H1 (cell line): Measurements from ENCODE around the gene PTPN1. TPM values are rescaled to one million over a fixed set of nuclear protein-coding genes. Genes with fewer than 3 reads are reported as not detected.
"Not testable (repeated sequence)": the region's sequence is repeated elsewhere in the genome, so short reads cannot be mapped to it uniquely, and the experiment has no call there.

ENCODE experiments used
- CTCF ChIA-PET: fragments of 300-600 bp; sonication (Branson Sonifier 250); formaldehyde crosslinking; loops from one replicate; lab custom pipeline; 2021; ENCODE audit not compliant: partially characterized antibody; lab: Charles Lee
- POLR2A ChIA-PET: fragments of 300-600 bp; sonication (Branson Sonifier 250); formaldehyde crosslinking; loops from one replicate; lab custom pipeline; 2021; ENCODE audit warnings: inconsistent platforms; ENCODE audit not compliant: partially characterized antibody; lab: Charles Lee
- DNase-seq, 2 experiments: peaks; one replicate each; pipeline versions ENCODE4 v3.0.0 to v3.0.0-alpha.2; 2010 to 2022; ENCODE audit warnings: low spot score in 2 of 2, low read depth in 1 of 2, mixed read lengths in 1 of 2
- FAIRE-seq: peaks from 2 replicates; lab custom pipeline; 2011; peaks lifted over from hg19 to GRCh38; lab: Jason Lieb, UNC
- H2AFZ ChIP-seq: 2 replicates; pipeline ENCODE4 v1.8.1; 2012; ENCODE audit warnings: low read length, inconsistent platforms
- H2AK5ac ChIP-seq: 2 replicates; pipeline ENCODE4 v1.6.1; 2013; ENCODE audit warnings: low read depth, low read length
- H2BK120ac ChIP-seq: replicated peaks from 2 replicates; pipeline ENCODE3; 2013; ENCODE audit warnings: low read depth, low read length, inconsistent platforms
- H2BK12ac ChIP-seq: 2 replicates; pipeline ENCODE4 v1.6.1; 2013; ENCODE audit warnings: low read depth, low read length
- H2BK15ac ChIP-seq: 2 replicates; pipeline ENCODE4 v1.6.1; 2013; ENCODE audit warnings: low read length
- H2BK20ac ChIP-seq: 2 replicates; pipeline ENCODE4 v1.6.1; 2013; ENCODE audit warnings: low read length
- H2BK5ac ChIP-seq: 2 replicates; pipeline ENCODE4 v1.6.1; 2013; ENCODE audit warnings: low read depth, low read length
- H3K14ac ChIP-seq: 2 replicates; pipeline ENCODE4 v1.6.1; 2013; ENCODE audit warnings: inconsistent platforms; ENCODE audit not compliant: insufficient read length
- H3K18ac ChIP-seq: 2 replicates; pipeline ENCODE4 v1.6.1; 2013; ENCODE audit warnings: low read length; ENCODE audit errors: extremely low read depth
- H3K23ac ChIP-seq: 2 replicates; pipeline ENCODE4 v1.6.1; 2013; ENCODE audit warnings: inconsistent platforms; ENCODE audit not compliant: insufficient read length
- H3K23me2 ChIP-seq: 2 replicates; pipeline ENCODE4 v1.6.1; 2013; ENCODE audit warnings: low read depth, low read length
- H3K27ac ChIP-seq: 2 replicates; pipeline ENCODE4 v1.6.1; 2011; ENCODE audit warnings: low read depth, low read length, inconsistent platforms
- H3K27me3 ChIP-seq, 4 experiments: replicated peaks in 1 of 4; 1 replicate in 1 of 4; 2 replicates in 3 of 4; pipeline versions ENCODE4 v1.6.1 to v1.8.1; 2011 to 2013; ENCODE audit warnings: low read length in 3 of 4, mild to moderate bottlenecking in 3 of 4, inconsistent platforms in 2 of 4, mixed read lengths in 2 of 4, moderate library complexity in 1 of 4; ENCODE audit not compliant: control insufficient read depth in 3 of 4, insufficient read depth in 3 of 4; ENCODE audit errors: extremely low read depth in 1 of 4
- H3K36me3 ChIP-seq, 4 experiments: 2 replicates each; pipeline versions ENCODE4 v1.6.1 to v1.8.1; 2011 to 2013; ENCODE audit warnings: mild to moderate bottlenecking in 4 of 4, low read length in 3 of 4, moderate library complexity in 2 of 4, control low read depth in 1 of 4, inconsistent platforms in 1 of 4; ENCODE audit not compliant: insufficient read depth in 4 of 4, control insufficient read depth in 2 of 4
- H3K4ac ChIP-seq: replicated peaks from 2 replicates; pipeline ENCODE3; 2013; ENCODE audit warnings: low read length, low read depth, mixed read lengths, inconsistent platforms; ENCODE audit not compliant: insufficient read length
- H3K4me1 ChIP-seq, 4 experiments: replicated peaks in 1 of 4; 1 replicate in 1 of 4; 2 replicates in 3 of 4; pipeline versions ENCODE4 v1.6.1 to v1.8.1; 2011 to 2013; ENCODE audit warnings: low read length in 3 of 4, inconsistent platforms in 2 of 4, mixed read lengths in 1 of 4; ENCODE audit not compliant: insufficient read depth in 4 of 4, control insufficient read depth in 3 of 4
- H3K4me2 ChIP-seq, 2 experiments: 2 replicates each; pipeline versions ENCODE4 v1.6.1 to v1.8.1; 2011 to 2013; ENCODE audit warnings: low read depth in 2 of 2, low read length in 2 of 2, control low read depth in 1 of 2, inconsistent platforms in 1 of 2, mild to moderate bottlenecking in 1 of 2; ENCODE audit not compliant: insufficient read depth in 1 of 2
- H3K4me3 ChIP-seq, 4 experiments: fragments of 200-600, 300-600 bp in 1 of 4; sonication (generic), shearing (Covaris generic), sonication (Bioruptor Twin) in 1 of 4; 2 replicates each; pipeline versions ENCODE4 v1.5.1 to v1.8.1; 2011 to 2016; ENCODE audit warnings: low read length in 4 of 4, low read depth in 3 of 4, control low read depth in 2 of 4, inconsistent platforms in 2 of 4, mild to moderate bottlenecking in 2 of 4, mixed read lengths in 1 of 4, moderate library complexity in 1 of 4; ENCODE audit not compliant: insufficient read depth in 2 of 4; ENCODE audit errors: extremely low read depth in 1 of 4
- H3K56ac ChIP-seq: replicated peaks from 2 replicates; pipeline ENCODE3; 2013; ENCODE audit warnings: low read depth, mild to moderate bottlenecking, mixed read lengths, low read length, inconsistent platforms; ENCODE audit not compliant: insufficient read length
- H3K79me1 ChIP-seq: 2 replicates; pipeline ENCODE4 v1.6.1; 2013; ENCODE audit warnings: low read depth, low read length, control low read depth
- H3K79me2 ChIP-seq, 2 experiments: 2 replicates each; pipeline versions ENCODE4 v1.6.1 to v1.8.1; 2012 to 2013; ENCODE audit warnings: low read length in 2 of 2, mild to moderate bottlenecking in 2 of 2, inconsistent platforms in 1 of 2; ENCODE audit not compliant: insufficient read depth in 2 of 2, control insufficient read depth in 1 of 2
- H3K9ac ChIP-seq, 4 experiments: replicated peaks in 1 of 4; 1 replicate in 1 of 4; 2 replicates in 3 of 4; pipeline versions ENCODE4 v1.6.1 to v1.8.1; 2011 to 2013; ENCODE audit warnings: low read depth in 3 of 4, low read length in 3 of 4, control low read depth in 2 of 4, mild to moderate bottlenecking in 2 of 4, moderate library complexity in 2 of 4, inconsistent platforms in 1 of 4; ENCODE audit errors: extremely low read depth in 1 of 4
- H3K9me3 ChIP-seq, 2 experiments: 2 replicates each; pipeline versions ENCODE4 v1.6.1 to v1.8.1; 2012 to 2013; ENCODE audit warnings: mild to moderate bottlenecking in 2 of 2, moderate library complexity in 2 of 2, control low read depth in 1 of 2, inconsistent platforms in 1 of 2, low read depth in 1 of 2, low read length in 1 of 2, mixed read lengths in 1 of 2; ENCODE audit not compliant: insufficient read depth in 2 of 2
- H4K20me1 ChIP-seq, 2 experiments: replicated peaks in 1 of 2; 2 replicates each; pipeline versions ENCODE3 to v1.8.1; 2011 to 2013; ENCODE audit warnings: inconsistent platforms in 2 of 2, low read length in 2 of 2, mild to moderate bottlenecking in 1 of 2; ENCODE audit not compliant: insufficient read depth in 2 of 2, control insufficient read depth in 1 of 2
- H4K5ac ChIP-seq: 2 replicates; pipeline ENCODE4 v1.6.1; 2013; ENCODE audit warnings: low read length, low read depth, mixed read lengths, inconsistent platforms; ENCODE audit not compliant: insufficient read length
- H4K8ac ChIP-seq: 2 replicates; pipeline ENCODE4 v1.8.0; 2013; ENCODE audit warnings: mild to moderate bottlenecking, moderate library complexity, low read length, inconsistent platforms; ENCODE audit not compliant: insufficient read depth; ENCODE audit errors: extremely low read depth
- H4K91ac ChIP-seq: replicated peaks from 2 replicates; pipeline ENCODE3; 2013; ENCODE audit warnings: low read length, mixed read lengths, inconsistent platforms; ENCODE audit not compliant: insufficient read length
- WGBS, 2 experiments: shearing (Covaris generic) in 1 of 2; methylation state at CpG; one replicate each; pipeline versions ENCODE4 v1.1.6 to v1.1.7; 2013 to 2015; ENCODE audit warnings: low lambda C conversion rate in 2 of 2, mixed read lengths in 2 of 2, inconsistent platforms in 1 of 2, low coverage in 1 of 2, missing lambda C conversion rate in 1 of 2; ENCODE audit not compliant: insufficient replicate concordance in 2 of 2, insufficient coverage in 1 of 2, insufficient read length in 1 of 2; ENCODE audit errors: extremely low coverage in 1 of 2, missing lambda C conversion rate in 1 of 2; 5-methylcytosine and 5-hydroxymethylcytosine counted together
- polyA plus RNA-seq, 7 experiments: library from polyadenylated mRNA; depleted of rRNA in 3 of 7; stranded (reverse) in 5 of 7; unstranded in 2 of 7; fragments of >200 nt in 5 of 7; fragments of 200-250 nt in 2 of 7; gene quantifications; 1 replicate in 5 of 7; 2 replicates in 1 of 7; 4 replicates in 1 of 7; pipeline versions ENCODE4 v1.2.1 to v1.2.3, GENCODE V29; 2011 to 2013; ENCODE audit warnings: missing spikeins in 2 of 7, mixed read lengths in 2 of 7
- total RNA-seq: library from RNA; stranded (reverse); fragmentation: NEBNext Ultra II Directional; extraction: Animal tissue kit (Norgen Biotek cat#: 25700); gene quantifications from 2 replicates; pipeline ENCODE4 v1.2.1, GENCODE V29; 2021

Gene PTPN1
- total and polyA plus RNA-seq, 2 of the 8 experiments (the other 6 are each of a cell fraction or from before 2014, with no cell fraction given) = 18.6 to 32.1 TPM

GRCh38 chr20:50507745-50508144 lies 2.4 kb upstream of the PTPN1 start:
- H2AK5ac ChIP-seq, H3K36me3 ChIP-seq, H3K18ac ChIP-seq, H3K79me1 ChIP-seq, H2BK15ac ChIP-seq, H3K23me2 ChIP-seq, FAIRE-seq, H3K14ac ChIP-seq, H3K56ac ChIP-seq, POLR2A ChIA-PET, H3K4ac ChIP-seq, H3K9ac ChIP-seq, H3K27me3 ChIP-seq, H3K4me2 ChIP-seq, H3K23ac ChIP-seq, DNase-seq, H3K4me1 ChIP-seq, H4K20me1 ChIP-seq, H4K91ac ChIP-seq, H3K27ac ChIP-seq, H2BK12ac ChIP-seq, H4K8ac ChIP-seq, H4K5ac ChIP-seq, H3K4me3 ChIP-seq, H2BK20ac ChIP-seq, H2BK120ac ChIP-seq, H3K9me3 ChIP-seq, H2AFZ ChIP-seq, H2BK5ac ChIP-seq: not testable (repeated sequence)
- CTCF ChIA-PET = interaction anchor here (0.7 to 6.4 kb wide), 2 partner anchors 67 to 130 kb away, joined by 3 to 60 read pairs; no protein-coding TSS in a partner anchor
- peaks cover 0 to 21% of the 10 kb centered on the region in 2 experiments; a peak in 2 of 4 replicates for H3K79me2 ChIP-seq
- WGBS, 2 experiments = 91% methylated on average over 5 of the region's 5 CpGs; no CpG with 5 or more reads in 1 of the 2 experiments
